ENCODE measurements around the gene DHX32.

DNA sequence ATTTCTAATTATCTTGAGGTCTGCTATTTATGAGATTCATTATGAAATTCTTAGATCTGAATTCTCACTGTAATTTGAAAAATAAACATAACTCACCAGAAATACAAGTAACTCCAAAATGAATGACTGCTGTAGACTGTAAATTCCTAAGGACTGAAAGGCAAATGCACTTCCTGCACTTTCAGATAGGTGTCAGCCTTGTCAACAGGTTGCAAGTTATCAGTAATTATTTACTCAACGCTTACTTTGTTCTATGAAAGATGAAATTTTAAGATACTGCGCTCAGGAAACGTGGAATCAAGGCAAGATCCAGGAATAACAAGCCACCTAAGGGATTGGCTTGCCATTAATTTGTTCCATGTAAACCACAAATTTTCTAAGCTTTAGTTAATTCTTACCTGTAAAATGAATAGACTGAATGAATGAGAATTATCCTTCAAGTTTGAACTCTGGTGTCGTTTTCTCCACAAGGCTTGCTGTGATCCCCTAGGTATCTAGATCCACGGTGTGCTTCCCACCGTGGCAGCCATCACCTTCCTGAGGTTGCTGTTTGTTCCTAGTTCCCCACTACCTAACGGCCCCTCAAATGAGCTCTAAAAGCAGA lies 12.6 kb downstream of the DHX32 start:
- TF ChIP-seq, protein P1, sequence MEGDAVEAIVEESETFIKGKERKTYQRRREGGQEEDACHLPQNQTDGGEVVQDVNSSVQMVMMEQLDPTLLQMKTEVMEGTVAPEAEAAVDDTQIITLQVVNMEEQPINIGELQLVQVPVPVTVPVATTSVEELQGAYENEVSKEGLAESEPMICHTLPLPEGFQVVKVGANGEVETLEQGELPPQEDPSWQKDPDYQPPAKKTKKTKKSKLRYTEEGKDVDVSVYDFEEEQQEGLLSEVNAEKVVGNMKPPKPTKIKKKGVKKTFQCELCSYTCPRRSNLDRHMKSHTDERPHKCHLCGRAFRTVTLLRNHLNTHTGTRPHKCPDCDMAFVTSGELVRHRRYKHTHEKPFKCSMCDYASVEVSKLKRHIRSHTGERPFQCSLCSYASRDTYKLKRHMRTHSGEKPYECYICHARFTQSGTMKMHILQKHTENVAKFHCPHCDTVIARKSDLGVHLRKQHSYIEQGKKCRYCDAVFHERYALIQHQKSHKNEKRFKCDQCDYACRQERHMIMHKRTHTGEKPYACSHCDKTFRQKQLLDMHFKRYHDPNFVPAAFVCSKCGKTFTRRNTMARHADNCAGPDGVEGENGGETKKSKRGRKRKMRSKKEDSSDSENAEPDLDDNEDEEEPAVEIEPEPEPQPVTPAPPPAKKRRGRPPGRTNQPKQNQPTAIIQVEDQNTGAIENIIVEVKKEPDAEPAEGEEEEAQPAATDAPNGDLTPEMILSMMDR (IDR thresholded peaks at IDR 0.05; ENCODE audit: insufficient read depth, low read length, poor library complexity, severe bottlenecking) = peak; percentile 71
- TF ChIP-seq EZH2phosphoT487 (conservative IDR thresholded peaks at IDR 0.05; ENCODE audit: low read length) = no peak
